ENCODE data around the gene PPP1R13B.

Gene PPP1R13B

GRCh38 chr14:103739466-103739792, 107.9 kb downstream of the PPP1R13B start:
- TF ChIP-seq, protein P1, sequence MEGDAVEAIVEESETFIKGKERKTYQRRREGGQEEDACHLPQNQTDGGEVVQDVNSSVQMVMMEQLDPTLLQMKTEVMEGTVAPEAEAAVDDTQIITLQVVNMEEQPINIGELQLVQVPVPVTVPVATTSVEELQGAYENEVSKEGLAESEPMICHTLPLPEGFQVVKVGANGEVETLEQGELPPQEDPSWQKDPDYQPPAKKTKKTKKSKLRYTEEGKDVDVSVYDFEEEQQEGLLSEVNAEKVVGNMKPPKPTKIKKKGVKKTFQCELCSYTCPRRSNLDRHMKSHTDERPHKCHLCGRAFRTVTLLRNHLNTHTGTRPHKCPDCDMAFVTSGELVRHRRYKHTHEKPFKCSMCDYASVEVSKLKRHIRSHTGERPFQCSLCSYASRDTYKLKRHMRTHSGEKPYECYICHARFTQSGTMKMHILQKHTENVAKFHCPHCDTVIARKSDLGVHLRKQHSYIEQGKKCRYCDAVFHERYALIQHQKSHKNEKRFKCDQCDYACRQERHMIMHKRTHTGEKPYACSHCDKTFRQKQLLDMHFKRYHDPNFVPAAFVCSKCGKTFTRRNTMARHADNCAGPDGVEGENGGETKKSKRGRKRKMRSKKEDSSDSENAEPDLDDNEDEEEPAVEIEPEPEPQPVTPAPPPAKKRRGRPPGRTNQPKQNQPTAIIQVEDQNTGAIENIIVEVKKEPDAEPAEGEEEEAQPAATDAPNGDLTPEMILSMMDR (IDR thresholded peaks at IDR 0.05) = no peak
- H3K36me3 ChIP-seq = peaks cover 3% of the 10 kb centered on the region
- no peak overlapping the region for H3K27ac ChIP-seq
- H3K9me3 ChIP-seq = no peaks in the 10 kb centered on the region
- H3K27me3 ChIP-seq = no peaks in the 10 kb centered on the region
- H3K4me3 ChIP-seq (ENCODE audit: low read depth in 1 of 2, low read length in 1 of 2) = no peak overlapping the region
- peaks cover 4 to 9% of the 10 kb centered on the region in 2 experiments for H3K4me1 ChIP-seq (ENCODE audit: control insufficient read depth in 1 of 2, insufficient read depth in 1 of 2, low read depth in 1 of 2, low read length in 1 of 2)

GRCh38 chr14:103738701-103739451, 108.5 kb downstream of the PPP1R13B start:
- no peaks in the 10 kb centered on the region for H3K27me3 ChIP-seq
- no peak overlapping the region for H3K27ac ChIP-seq
- no peak overlapping the region for H3K4me3 ChIP-seq (ENCODE audit: low read depth in 1 of 2, low read length in 1 of 2)
- peaks cover 8% of the 10 kb centered on the region for H3K36me3 ChIP-seq
- TF ChIP-seq, protein P1 (IDR thresholded peaks at IDR 0.05) = no peak
- peaks cover 4 to 9% of the 10 kb centered on the region in 2 experiments for H3K4me1 ChIP-seq (ENCODE audit: control insufficient read depth in 1 of 2, insufficient read depth in 1 of 2, low read depth in 1 of 2, low read length in 1 of 2)
- H3K9me3 ChIP-seq = no peaks in the 10 kb centered on the region

- Histone ChIP-seq H3K27ac (no peak overlapping the region), H3K9me3 (no peaks in the 10 kb centered on the region), H3K36me3 (peaks cover 15% of the 10 kb centered on the region), H3K4me1 (ENCODE audit: control insufficient read depth in 1 of 2, insufficient read depth in 1 of 2, low read depth in 1 of 2, low read length in 1 of 2) (peaks cover 4 to 9% of the 10 kb centered on the region in 2 experiments), H3K4me3 (ENCODE audit: low read depth in 1 of 2, low read length in 1 of 2) (no peak overlapping the region), H3K27me3 (no peaks in the 10 kb centered on the region)
- TF ChIP-seq, protein P1 (IDR thresholded peaks at IDR 0.05) = no peak
Observed at GRCh38 chr14:103738166-103738565, 109.2 kb downstream of the PPP1R13B start.

GRCh38 chr14:103737432-103738045, 109.8 kb downstream of the PPP1R13B start:
- Histone ChIP-seq H3K27me3 (no peaks in the 10 kb centered on the region), H3K9me3 (no peaks in the 10 kb centered on the region), H3K36me3 (peaks cover 22% of the 10 kb centered on the region), H3K4me1 (ENCODE audit: control insufficient read depth in 1 of 2, insufficient read depth in 1 of 2, low read depth in 1 of 2, low read length in 1 of 2) (peaks cover 4 to 9% of the 10 kb centered on the region in 2 experiments), H3K27ac (no peak overlapping the region), H3K4me3 (ENCODE audit: low read depth in 1 of 2, low read length in 1 of 2) (no peak overlapping the region)
- TF ChIP-seq, protein P1 (IDR thresholded peaks at IDR 0.05) = no peak

- H3K36me3 ChIP-seq = peaks cover 27% of the 10 kb centered on the region
- TF ChIP-seq, protein P1 (IDR thresholded peaks at IDR 0.05) = no peak
- H3K9me3 ChIP-seq = no peaks in the 10 kb centered on the region
- H3K27ac ChIP-seq = no peak overlapping the region
- H3K4me3 ChIP-seq (ENCODE audit: low read depth in 1 of 2, low read length in 1 of 2) = no peak overlapping the region
- peaks cover 4 to 9% of the 10 kb centered on the region in 2 experiments for H3K4me1 ChIP-seq (ENCODE audit: control insufficient read depth in 1 of 2, insufficient read depth in 1 of 2, low read depth in 1 of 2, low read length in 1 of 2)
- no peaks in the 10 kb centered on the region for H3K27me3 ChIP-seq
Observed at GRCh38 chr14:103736546-103737431, 110.6 kb downstream of the PPP1R13B start.
